Mucosa of descending colon (tissue), 3 donors: Measurements from ENCODE around the gene STAT4. TPM values are rescaled to one million over a fixed set of nuclear protein-coding genes. Genes with fewer than 3 reads are reported as not detected.

Experiments
- ATAC-seq: fragments of 200-7000 bp; cut with Tn5 transposase; one replicate; pipeline ENCODE4 v1.9.1; 2020; ENCODE audit warnings: mild to moderate bottlenecking, moderate library complexity
- DNase-seq, 3 donors: peaks; one replicate each; pipeline ENCODE4 v3.0.0-alpha.2; 2020
- H3K36me3 ChIP-seq: fragments of 200-600 bp; one replicate; pipeline ENCODE4 v1.8.0; 2021; ENCODE audit warnings: low read depth, mild to moderate bottlenecking
- H3K4me1 ChIP-seq: fragments of 200-600 bp; one replicate; pipeline ENCODE4 v1.8.0; 2021; ENCODE audit warnings: low read depth, mild to moderate bottlenecking
- H3K4me3 ChIP-seq: fragments of 200-600 bp; one replicate; pipeline ENCODE4 v1.8.0; 2021; ENCODE audit warnings: mild to moderate bottlenecking
- H3K9me3 ChIP-seq: fragments of 200-600 bp; one replicate; pipeline ENCODE4 v1.8.0; 2021; ENCODE audit warnings: mild to moderate bottlenecking
- CTCF ChIP-seq: fragments of 200-600 bp; IDR thresholded peaks from one replicate; pipeline ENCODE4 v1.8.0; 2022; ENCODE audit warnings: antibody characterized with exemption, mild to moderate bottlenecking
- intact Hi-C, 2 donors: fragments of 100-400 bp; cut with DNase I in 1 of 2; cut with micrococcal nuclease in 1 of 2; formaldehyde crosslinking; loops; one replicate each; pipeline versions ENCODE4 v1.11.0 to v1.11.1; 2022; cut with DNase I, micrococcal nuclease
- total RNA-seq, 3 donors: library from RNA; stranded (reverse); fragmentation: NEBNext Ultra II Directional in 2 of 3; extraction: Animal tissue kit (Norgen Biotek cat#: 25700) in 2 of 3; gene quantifications; one replicate each; pipeline versions ENCODE4 v1.2.1 to v1.2.4, GENCODE V29; 2021 to 2023
- donor health status: DM: no; HTN: no; CAD: no; lungs with moderate emphysema.
- donor health status: DM: no; HTN: no; CAD: no.
- donor health status: DM: no; HTN: yes; CAD: no.

STAT4 gene
- total RNA-seq, 3 donors from 2014 or later = 2.7 to 4.0 (median 3.6) TPM

- ATAC-seq = peak; percentile 46
- no peak for TF ChIP-seq CTCF
- Histone ChIP-seq H3K4me1 (no peaks in the 10 kb centered on the region), H3K9me3 (no peaks in the 10 kb centered on the region), H3K36me3 (no peaks in the 10 kb centered on the region), H3K4me3 (no peak overlapping the region)
- intact Hi-C loops = no loop called here
- no peak for DNase-seq
Observed at GRCh38 chr2:191128172-191128910, 22.5 kb downstream of the STAT4 start.

GRCh38 chr2:191127235-191127634 lies 23.6 kb downstream of the STAT4 start:
- no peak for ATAC-seq
- intact Hi-C loops = no loop called here
- H3K4me3 ChIP-seq = no peak overlapping the region
- DNase-seq = no peak
- no peaks in the 10 kb centered on the region for H3K4me1 ChIP-seq
- H3K36me3 ChIP-seq = no peaks in the 10 kb centered on the region
- no peaks in the 10 kb centered on the region for H3K9me3 ChIP-seq
- TF ChIP-seq CTCF = no peak

GRCh38 chr2:191126386-191127085 lies 24.3 kb downstream of the STAT4 start:
- Histone ChIP-seq H3K36me3 (no peaks in the 10 kb centered on the region), H3K4me3 (no peak overlapping the region), H3K9me3 (no peaks in the 10 kb centered on the region), H3K4me1 (no peaks in the 10 kb centered on the region)
- TF ChIP-seq CTCF = no peak
- peak; percentile 48 for ATAC-seq
- DNase-seq = peak in 1 of 3 donors; percentile 12
- intact Hi-C loops = no loop called here

- TF ChIP-seq CTCF = no peak
- intact Hi-C loops = no loop called here
- no peak for ATAC-seq
- Histone ChIP-seq H3K4me3 (no peak overlapping the region), H3K4me1 (no peaks in the 10 kb centered on the region), H3K9me3 (no peaks in the 10 kb centered on the region), H3K36me3 (no peaks in the 10 kb centered on the region)
- DNase-seq = no peak
Observed at GRCh38 chr2:191125646-191126045, 25.1 kb downstream of the STAT4 start.

GRCh38 chr2:191122638-191123294 lies 28.0 kb downstream of the STAT4 start:
- no peak for TF ChIP-seq CTCF
- ATAC-seq (no peak), DNase-seq (no peak)
- Histone ChIP-seq H3K4me1 (no peaks in the 10 kb centered on the region), H3K4me3 (no peak overlapping the region), H3K9me3 (no peaks in the 10 kb centered on the region), H3K36me3 (no peaks in the 10 kb centered on the region)
- intact Hi-C loops = no loop called here
